ENCODE measurements around the gene SPECC1L. TPM values are rescaled to one million over a fixed set of nuclear protein-coding genes. Genes with fewer than 3 reads are reported as not detected.

SPECC1L gene
- total RNA-seq, 4 donors from 2014 or later = 65.2 to 102 (median 69.2) TPM

- intact Hi-C loops (cut with DNase I) = no loop called here
- no peak for DNase-seq
- peaks cover 16 to 24% of the 10 kb centered on the region in 2 donors for H3K4me1 ChIP-seq
- no peaks in the 10 kb centered on the region for H3K9me3 ChIP-seq
- peaks cover 15 to 23% of the 10 kb centered on the region in 2 donors for H3K36me3 ChIP-seq
- WGBS, 2 donors = 77 to 83% methylated on average over 1 of the region's 1 CpG
- no peak overlapping the region for H3K27ac ChIP-seq
- H3K27me3 ChIP-seq = no peaks in the 10 kb centered on the region
- TF ChIP-seq POLR2A (IDR thresholded peaks at IDR 0.05) (no peak), CTCF (IDR thresholded peaks at IDR 0.05) (no peak)
- H3K4me3 ChIP-seq (replicated peaks in 1 of 3) = no peak overlapping the region
Measured at GRCh38 chr22:24335496-24335895, 64.9 kb downstream of the SPECC1L start.

GRCh38 chr22:24337894-24338645 lies 67.4 kb downstream of the SPECC1L start:
- WGBS, 2 donors = 75 to 81% methylated on average over 6 of the region's 6 CpGs
- peaks cover 18 to 38% of the 10 kb centered on the region in 2 donors for H3K36me3 ChIP-seq
- peak overlapping the region; percentile 35 to 57 (median 45) for H3K27ac ChIP-seq
- intact Hi-C loops (cut with DNase I) = no loop called here
- peak; percentile 17 to 19 for DNase-seq
- peaks cover 16 to 24% of the 10 kb centered on the region in 2 donors for H3K4me1 ChIP-seq
- H3K9me3 ChIP-seq = no peaks in the 10 kb centered on the region
- H3K27me3 ChIP-seq = no peaks in the 10 kb centered on the region
- H3K4me3 ChIP-seq (replicated peaks in 1 of 3) = no peak overlapping the region
- TF ChIP-seq POLR2A (IDR thresholded peaks at IDR 0.05) (no peak), CTCF (IDR thresholded peaks at IDR 0.05) (no peak)

- peak; percentile 20 to 45 for DNase-seq
- Histone ChIP-seq H3K27me3 (no peaks in the 10 kb centered on the region), H3K4me1 (peaks cover 16 to 24% of the 10 kb centered on the region in 2 donors), H3K9me3 (no peaks in the 10 kb centered on the region), H3K36me3 (peaks cover 19 to 38% of the 10 kb centered on the region in 2 donors), H3K27ac (peak overlapping the region; percentile 45 to 57 (median 50)), H3K4me3 (replicated peaks in 1 of 3) (no peak overlapping the region)
- WGBS, 2 donors = 28 to 39% methylated on average over 3 of the region's 3 CpGs
- no peak for TF ChIP-seq CTCF (IDR thresholded peaks at IDR 0.05)
- intact Hi-C loops (cut with DNase I) = no loop called here
Measured at GRCh38 chr22:24338726-24339451, 68.3 kb downstream of the SPECC1L start.

GRCh38 chr22:24339452-24339747 lies 68.8 kb downstream of the SPECC1L start:
- H3K4me1 ChIP-seq = peaks cover 16 to 24% of the 10 kb centered on the region in 2 donors
- peaks cover 18 to 36% of the 10 kb centered on the region in 2 donors for H3K36me3 ChIP-seq
- 75 to 83% methylated on average over 7 of the region's 7 CpGs for WGBS, 2 donors
- H3K4me3 ChIP-seq (replicated peaks in 1 of 3) = no peak overlapping the region
- DNase-seq = no peak
- no peak for TF ChIP-seq POLR2A (IDR thresholded peaks at IDR 0.05)
- no peak for TF ChIP-seq CTCF (IDR thresholded peaks at IDR 0.05)
- H3K27me3 ChIP-seq = no peaks in the 10 kb centered on the region
- no peaks in the 10 kb centered on the region for H3K9me3 ChIP-seq
- peak overlapping the region; percentile 45 to 57 (median 50) for H3K27ac ChIP-seq
- intact Hi-C loops (cut with DNase I) = no loop called here

GRCh38 chr22:24341627-24342026 lies 71.0 kb downstream of the SPECC1L start:
- H3K9me3 ChIP-seq = no peaks in the 10 kb centered on the region
- H3K27ac ChIP-seq = no peak overlapping the region
- TF ChIP-seq CTCF (IDR thresholded peaks at IDR 0.05) = no peak
- no peak for TF ChIP-seq POLR2A (IDR thresholded peaks at IDR 0.05)
- H3K27me3 ChIP-seq = no peaks in the 10 kb centered on the region
- H3K4me1 ChIP-seq = peaks cover 16 to 24% of the 10 kb centered on the region in 2 donors
- H3K36me3 ChIP-seq = peaks cover 19 to 23% of the 10 kb centered on the region in 2 donors
- intact Hi-C loops (cut with DNase I) = no loop called here
- H3K4me3 ChIP-seq (replicated peaks in 1 of 3) = no peak overlapping the region
- no peak for DNase-seq
- 93 to 95% methylated on average over 6 of the region's 6 CpGs for WGBS, 2 donors
